ENCODE measurements around the gene TBC1D5. TPM values are rescaled to one million over a fixed set of nuclear protein-coding genes. Genes with fewer than 3 reads are reported as not detected.

The TBC1D5 gene
- total and polyA plus RNA-seq, 2 of the 8 experiments (the other 6 are each of a cell fraction or from before 2014, with no cell fraction given): 11.0 to 22.9 TPM

DNA sequence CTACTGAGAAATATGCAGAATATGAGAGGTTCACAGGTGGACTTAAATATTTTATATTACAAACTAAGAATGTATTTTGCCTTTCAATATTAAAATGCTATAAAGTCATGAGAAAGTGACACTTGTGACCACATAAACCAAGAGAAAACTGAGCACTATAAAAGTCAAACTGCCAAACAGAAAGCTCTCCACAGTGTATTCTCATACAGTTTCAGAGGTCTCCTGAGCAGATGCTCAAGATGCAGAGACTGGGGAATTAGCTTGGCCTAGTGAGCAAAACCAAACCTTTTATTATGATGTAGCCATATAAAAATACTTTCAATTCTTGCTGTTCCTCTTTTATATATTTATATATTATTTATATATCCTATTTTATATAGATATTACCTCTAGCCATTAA is 227.8 kb downstream of the TBC1D5 start:
- CTCF ChIA-PET (ENCODE audit: partially characterized antibody): no interaction called here
- H3K79me1 ChIP-seq (ENCODE audit: low read depth, low read length): no peaks in the 10 kb centered on the region
- H3K9me3 ChIP-seq (ENCODE audit: insufficient read depth in 2 of 2, low read depth in 1 of 2, low read length in 1 of 2): no peaks in the 10 kb centered on the region

More for the DNA sequence above, 227.8 kb downstream of the TBC1D5 start:
- Histone ChIP-seq H3K27ac (ENCODE audit: low read depth, low read length) (no peak overlapping the region), H3K9ac (replicated peaks in 1 of 4; ENCODE audit: extremely low read depth in 1 of 4, low read depth in 3 of 4, low read length in 3 of 4) (no peak overlapping the region), H3K4me2 (ENCODE audit: insufficient read depth in 1 of 2, low read depth in 2 of 2, low read length in 2 of 2) (no peak overlapping the region), H3K56ac (replicated peaks; ENCODE audit: insufficient read length, low read depth, low read length) (no peak overlapping the region), H3K14ac (ENCODE audit: insufficient read length) (no peak overlapping the region), H3K79me2 (ENCODE audit: control insufficient read depth in 1 of 2, insufficient read depth in 2 of 2, low read length in 2 of 2) (no peaks in the 10 kb centered on the region), H2AK5ac (ENCODE audit: low read depth, low read length) (no peak overlapping the region), H3K18ac (ENCODE audit: extremely low read depth, low read length) (no peak overlapping the region), H4K91ac (replicated peaks; ENCODE audit: insufficient read length, low read length) (no peak overlapping the region), H2AFZ (ENCODE audit: low read length) (no peak overlapping the region), H3K23me2 (ENCODE audit: low read depth, low read length) (no peaks in the 10 kb centered on the region), H3K27me3 (replicated peaks in 1 of 4; ENCODE audit: control insufficient read depth in 3 of 4, extremely low read depth in 1 of 4, insufficient read depth in 3 of 4, low read length in 3 of 4) (no peaks in the 10 kb centered on the region), H2BK12ac (ENCODE audit: low read depth, low read length) (no peak overlapping the region), H2BK20ac (ENCODE audit: low read length) (no peak overlapping the region), H3K4me1 (replicated peaks in 1 of 4; ENCODE audit: control insufficient read depth in 3 of 4, insufficient read depth in 4 of 4, low read length in 3 of 4) (peaks cover 2 to 7% (median 4%) of the 10 kb centered on the region in 4 experiments; a peak in 5 of 7 replicates), H3K4me3 (ENCODE audit: extremely low read depth in 1 of 4, insufficient read depth in 2 of 4, low read depth in 3 of 4, low read length in 4 of 4) (no peak overlapping the region), H2BK5ac (ENCODE audit: low read depth, low read length) (no peak overlapping the region), H4K5ac (ENCODE audit: insufficient read length, low read depth, low read length) (no peak overlapping the region), H3K23ac (ENCODE audit: insufficient read length) (no peak overlapping the region), H2BK15ac (ENCODE audit: low read length) (no peak overlapping the region), H2BK120ac (replicated peaks; ENCODE audit: low read depth, low read length) (no peak overlapping the region), H4K8ac (ENCODE audit: extremely low read depth, insufficient read depth, low read length) (no peak overlapping the region), H3K4ac (replicated peaks; ENCODE audit: insufficient read length, low read depth, low read length) (no peak overlapping the region), H4K20me1 (replicated peaks in 1 of 2; ENCODE audit: control insufficient read depth in 1 of 2, insufficient read depth in 2 of 2, low read length in 2 of 2) (no peaks in the 10 kb centered on the region), H3K36me3 (ENCODE audit: control insufficient read depth in 2 of 4, insufficient read depth in 4 of 4, low read length in 3 of 4) (no peaks in the 10 kb centered on the region)
- TF ChIP-seq CBX8 (IDR thresholded peaks at IDR 0.05; ENCODE audit: borderline replicate concordance, low read depth, low read length) (no peak), SIRT6 (IDR thresholded peaks at IDR 0.05; ENCODE audit: low read length) (no peak), KDM4A (IDR thresholded peaks at IDR 0.05; ENCODE audit: low read depth, low read length, severe bottlenecking) (no peak), SP4 (IDR thresholded peaks at IDR 0.05; ENCODE audit: low read length) (no peak), CEBPB (IDR thresholded peaks at IDR 0.05; ENCODE audit: low read depth, low read length) (no peak), TCF12 (IDR thresholded peaks at IDR 0.05; ENCODE audit: low read depth, low read length) (no peak), POU5F1 (IDR thresholded peaks at IDR 0.05; ENCODE audit: low read depth, low read length) (no peak), EZH2 (IDR thresholded peaks at IDR 0.05; ENCODE audit: low read depth, low read length, severe bottlenecking) (no peak), BRCA1 (IDR thresholded peaks at IDR 0.05; ENCODE audit: low read depth, low read length) (no peak), JUND (IDR thresholded peaks at IDR 0.05; ENCODE audit: low read length) (no peak), TBP (IDR thresholded peaks at IDR 0.05; ENCODE audit: low read depth, low read length) (no peak), FOSL1 (IDR thresholded peaks at IDR 0.05; ENCODE audit: insufficient read depth, low read depth, low read length) (no peak), POLR2A (IDR thresholded peaks at IDR 0.05; ENCODE audit: control extremely low read depth in 1 of 2, low read depth in 2 of 2, low read length in 2 of 2) (no peak), ASH2L (IDR thresholded peaks at IDR 0.05; ENCODE audit: low read length) (no peak)
- POLR2A ChIA-PET (ENCODE audit: partially characterized antibody): no interaction called here
- no peak for FAIRE-seq
- DNase-seq (ENCODE audit: low read depth in 1 of 2, low spot score in 2 of 2): no peak
